GM03348 (cell line): ENCODE data around the gene VAMP5.

ENCODE experiments used
- DNase-seq: peaks from one replicate; pipeline ENCODE4 v3.0.0; 2012; ENCODE audit warnings: low spot score

Gene VAMP5

GRCh38 chr2:85635636-85636035, 51.4 kb downstream of the VAMP5 start:
- DNase-seq: no peak

GRCh38 chr2:85642725-85643124, 58.5 kb downstream of the VAMP5 start:
- DNase-seq: no peak
